Memory B cell (primary cell): ENCODE measurements around the gene GRK5.
A peak's percentile ranks its signal among the peaks of the same experiment; 100 is the strongest.

Experiments used
- ATAC-seq: fragments of 150-1000 bp; cut with Tn5 transposase; 2 replicates; pipeline ENCODE4 v1.10.0; 2021; ENCODE audit warnings: low read depth, mild to moderate bottlenecking, moderate library complexity
- DNase-seq, 2 donors: peaks; one replicate each; pipeline ENCODE4 v3.0.0; 2022; ENCODE audit warnings: low spot score in 2 of 2
- H3K27ac Mint-ChIP-seq: one replicate; pipeline ENCODE4 v1.8.0; 2022; ENCODE audit warnings: mild to moderate bottlenecking, moderate library complexity, mixed read lengths
- H3K27me3 Mint-ChIP-seq: one replicate; pipeline ENCODE4 v1.8.0; 2022; ENCODE audit warnings: mixed read lengths
- H3K36me3 Mint-ChIP-seq: one replicate; pipeline ENCODE4 v1.8.0; 2022; ENCODE audit warnings: mild to moderate bottlenecking, mixed read lengths
- H3K4me1 Mint-ChIP-seq: one replicate; pipeline ENCODE4 v1.8.0; 2022; ENCODE audit warnings: mixed read lengths
- H3K4me3 Mint-ChIP-seq: one replicate; pipeline ENCODE4 v1.8.0; 2022; ENCODE audit warnings: mild to moderate bottlenecking, moderate library complexity, mixed read lengths
- H3K9me3 Mint-ChIP-seq: one replicate; pipeline ENCODE4 v1.8.0; 2022; ENCODE audit warnings: mixed read lengths

Gene GRK5

GRCh38 chr10:119403921-119404320 is 196.6 kb downstream of the GRK5 start:
- DNase-seq (no peak), ATAC-seq (no peak)
- H3K9me3 Mint-ChIP-seq: no peaks in the 10 kb centered on the region
- H3K27ac Mint-ChIP-seq: peak overlapping the region; percentile 65
- H3K36me3 Mint-ChIP-seq: peaks cover 7% of the 10 kb centered on the region
- no peaks in the 10 kb centered on the region for H3K27me3 Mint-ChIP-seq
- peaks cover 17% of the 10 kb centered on the region for H3K4me1 Mint-ChIP-seq
- no peak overlapping the region for H3K4me3 Mint-ChIP-seq

- ATAC-seq (peak; percentile 34), DNase-seq (no peak)
- peak overlapping the region; percentile 65 for H3K27ac Mint-ChIP-seq
- H3K9me3 Mint-ChIP-seq: no peaks in the 10 kb centered on the region
- H3K4me1 Mint-ChIP-seq: peaks cover 17% of the 10 kb centered on the region
- no peaks in the 10 kb centered on the region for H3K27me3 Mint-ChIP-seq
- H3K36me3 Mint-ChIP-seq: peaks cover 4% of the 10 kb centered on the region
- no peak overlapping the region for H3K4me3 Mint-ChIP-seq
Measured at GRCh38 chr10:119404719-119405519, 197.5 kb downstream of the GRK5 start.

- DNase-seq: no peak
- Mint-ChIP-seq H3K27me3 (no peaks in the 10 kb centered on the region), H3K4me1 (peaks cover 14% of the 10 kb centered on the region), H3K4me3 (no peak overlapping the region), H3K27ac (peak overlapping the region; percentile 24), H3K9me3 (no peaks in the 10 kb centered on the region), H3K36me3 (peaks cover under 1% of the 10 kb centered on the region)
- no peak for ATAC-seq
Measured at GRCh38 chr10:119405520-119405807, 198.1 kb downstream of the GRK5 start.

- no peak for DNase-seq
- Mint-ChIP-seq H3K4me1 (peaks cover 14% of the 10 kb centered on the region), H3K9me3 (no peaks in the 10 kb centered on the region), H3K4me3 (no peak overlapping the region), H3K27me3 (no peaks in the 10 kb centered on the region), H3K36me3 (peaks cover 4% of the 10 kb centered on the region), H3K27ac (no peak overlapping the region)
- ATAC-seq: no peak
Measured at GRCh38 chr10:119406137-119406536, 198.8 kb downstream of the GRK5 start.

- ATAC-seq (no peak), DNase-seq (no peak)
- Mint-ChIP-seq H3K27ac (peak overlapping the region; percentile 63), H3K27me3 (no peaks in the 10 kb centered on the region), H3K9me3 (no peaks in the 10 kb centered on the region), H3K36me3 (peaks cover 7% of the 10 kb centered on the region), H3K4me1 (peaks cover 14% of the 10 kb centered on the region), H3K4me3 (no peak overlapping the region)
Measured at GRCh38 chr10:119406601-119407253, 199.4 kb downstream of the GRK5 start.

GRCh38 chr10:119407254-119407777 is 199.9 kb downstream of the GRK5 start:
- Mint-ChIP-seq H3K9me3 (no peaks in the 10 kb centered on the region), H3K4me3 (no peak overlapping the region), H3K27ac (peak overlapping the region; percentile 63), H3K27me3 (no peaks in the 10 kb centered on the region), H3K4me1 (peaks cover 11% of the 10 kb centered on the region), H3K36me3 (peaks cover 7% of the 10 kb centered on the region)
- ATAC-seq (peak; percentile 52), DNase-seq (no peak)

- Mint-ChIP-seq H3K9me3 (no peaks in the 10 kb centered on the region), H3K27ac (peak overlapping the region; percentile 63), H3K27me3 (no peaks in the 10 kb centered on the region), H3K36me3 (peaks cover 7% of the 10 kb centered on the region), H3K4me3 (no peak overlapping the region), H3K4me1 (peaks cover 11% of the 10 kb centered on the region)
- no peak for ATAC-seq
- no peak for DNase-seq
Measured at GRCh38 chr10:119408072-119408471, 200.7 kb downstream of the GRK5 start.

- Mint-ChIP-seq H3K36me3 (peaks cover 7% of the 10 kb centered on the region), H3K27ac (no peak overlapping the region), H3K4me1 (peaks cover 11% of the 10 kb centered on the region), H3K27me3 (no peaks in the 10 kb centered on the region), H3K4me3 (no peak overlapping the region), H3K9me3 (no peaks in the 10 kb centered on the region)
- no peak for ATAC-seq
- no peak for DNase-seq
Measured at GRCh38 chr10:119408969-119409371, 201.6 kb downstream of the GRK5 start.

- no peak overlapping the region for H3K4me3 Mint-ChIP-seq
- no peaks in the 10 kb centered on the region for H3K27me3 Mint-ChIP-seq
- H3K36me3 Mint-ChIP-seq: peaks cover 7% of the 10 kb centered on the region
- peaks cover 7% of the 10 kb centered on the region for H3K4me1 Mint-ChIP-seq
- no peak for ATAC-seq
- H3K9me3 Mint-ChIP-seq: no peaks in the 10 kb centered on the region
- no peak overlapping the region for H3K27ac Mint-ChIP-seq
- DNase-seq: no peak
Measured at GRCh38 chr10:119409385-119409784, 202.0 kb downstream of the GRK5 start.

- peak overlapping the region; percentile 53 for H3K27ac Mint-ChIP-seq
- no peaks in the 10 kb centered on the region for H3K9me3 Mint-ChIP-seq
- H3K36me3 Mint-ChIP-seq: peaks cover 7% of the 10 kb centered on the region
- H3K4me1 Mint-ChIP-seq: peaks cover 5% of the 10 kb centered on the region
- no peaks in the 10 kb centered on the region for H3K27me3 Mint-ChIP-seq
- ATAC-seq (no peak), DNase-seq (no peak)
- no peak overlapping the region for H3K4me3 Mint-ChIP-seq
Measured at GRCh38 chr10:119409906-119410305, 202.5 kb downstream of the GRK5 start.

- Mint-ChIP-seq H3K9me3 (no peaks in the 10 kb centered on the region), H3K27ac (peak overlapping the region; percentile 78), H3K36me3 (peaks cover 7% of the 10 kb centered on the region), H3K27me3 (no peaks in the 10 kb centered on the region), H3K4me1 (peaks cover 8% of the 10 kb centered on the region), H3K4me3 (no peak overlapping the region)
- DNase-seq: no peak
- ATAC-seq: no peak
Measured at GRCh38 chr10:119410361-119411116, 203.2 kb downstream of the GRK5 start.

- Mint-ChIP-seq H3K4me3 (no peak overlapping the region), H3K27me3 (no peaks in the 10 kb centered on the region)
Measured at GRCh38 chr10:119412244-119413092, 205.1 kb downstream of the GRK5 start.

GRCh38 chr10:119413093-119413453 is 205.7 kb downstream of the GRK5 start:
- Mint-ChIP-seq H3K27me3 (no peaks in the 10 kb centered on the region), H3K9me3 (no peaks in the 10 kb centered on the region), H3K36me3 (peaks cover 7% of the 10 kb centered on the region), H3K27ac (no peak overlapping the region), H3K4me1 (peaks cover 12% of the 10 kb centered on the region), H3K4me3 (no peak overlapping the region)
- no peak for DNase-seq
- no peak for ATAC-seq

More at GRCh38 chr10:119412244-119413092, 205.1 kb downstream of the GRK5 start:
- peaks cover 9% of the 10 kb centered on the region for H3K4me1 Mint-ChIP-seq
- no peak for DNase-seq
- peaks cover 7% of the 10 kb centered on the region for H3K36me3 Mint-ChIP-seq
- H3K27ac Mint-ChIP-seq: no peak overlapping the region
- no peaks in the 10 kb centered on the region for H3K9me3 Mint-ChIP-seq
- no peak for ATAC-seq
